Measurements from ENCODE around the gene ACTG2. TPM values are rescaled to one million over a fixed set of nuclear protein-coding genes. Genes with fewer than 3 reads are reported as not detected.

ACTG2 gene
- total RNA-seq, 1 experiment from 2014 or later = 1.5 TPM

- no peak overlapping the region for H3K4ac ChIP-seq (ENCODE audit: low read depth, low read length)
- no peaks in the 10 kb centered on the region for H4K20me1 ChIP-seq (ENCODE audit: control insufficient read depth, insufficient read depth, insufficient read length)
- H3K14ac ChIP-seq (ENCODE audit: insufficient read depth, low read length) = no peak overlapping the region
- H3K4me3 Mint-ChIP-seq = no peak overlapping the region
- no peaks in the 10 kb centered on the region for H3K79me2 ChIP-seq (ENCODE audit: insufficient read depth, low read length)
- no peaks in the 10 kb centered on the region for H3K36me3 Mint-ChIP-seq (ENCODE audit: insufficient read depth in 1 of 3, low read depth in 3 of 3)
- peaks cover 8 to 10% of the 10 kb centered on the region in 2 experiments; a peak in 3 of 4 replicates for H3K4me1 Mint-ChIP-seq
- H2BK12ac ChIP-seq (ENCODE audit: insufficient read length, low read depth, low read length) = no peak overlapping the region
- no peak overlapping the region for H2AFZ ChIP-seq (ENCODE audit: low read length)
- H2BK15ac ChIP-seq (ENCODE audit: low read depth, low read length) = no peak overlapping the region
- H3K27ac Mint-ChIP-seq = no peak overlapping the region; a peak in 1 of 7 replicates
- H2BK120ac ChIP-seq (ENCODE audit: low read depth, low read length, poor library complexity, severe bottlenecking) = no peak overlapping the region
- TF ChIP-seq, protein P1, sequence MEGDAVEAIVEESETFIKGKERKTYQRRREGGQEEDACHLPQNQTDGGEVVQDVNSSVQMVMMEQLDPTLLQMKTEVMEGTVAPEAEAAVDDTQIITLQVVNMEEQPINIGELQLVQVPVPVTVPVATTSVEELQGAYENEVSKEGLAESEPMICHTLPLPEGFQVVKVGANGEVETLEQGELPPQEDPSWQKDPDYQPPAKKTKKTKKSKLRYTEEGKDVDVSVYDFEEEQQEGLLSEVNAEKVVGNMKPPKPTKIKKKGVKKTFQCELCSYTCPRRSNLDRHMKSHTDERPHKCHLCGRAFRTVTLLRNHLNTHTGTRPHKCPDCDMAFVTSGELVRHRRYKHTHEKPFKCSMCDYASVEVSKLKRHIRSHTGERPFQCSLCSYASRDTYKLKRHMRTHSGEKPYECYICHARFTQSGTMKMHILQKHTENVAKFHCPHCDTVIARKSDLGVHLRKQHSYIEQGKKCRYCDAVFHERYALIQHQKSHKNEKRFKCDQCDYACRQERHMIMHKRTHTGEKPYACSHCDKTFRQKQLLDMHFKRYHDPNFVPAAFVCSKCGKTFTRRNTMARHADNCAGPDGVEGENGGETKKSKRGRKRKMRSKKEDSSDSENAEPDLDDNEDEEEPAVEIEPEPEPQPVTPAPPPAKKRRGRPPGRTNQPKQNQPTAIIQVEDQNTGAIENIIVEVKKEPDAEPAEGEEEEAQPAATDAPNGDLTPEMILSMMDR (conservative IDR thresholded peaks at IDR 0.05) = no peak
- no peaks in the 10 kb centered on the region for H3K9me3 Mint-ChIP-seq
- no peak overlapping the region for H3K4me2 ChIP-seq (ENCODE audit: insufficient read depth, insufficient read length, low read length)
- no peaks in the 10 kb centered on the region for H3K9me3 ChIP-seq (ENCODE audit: control insufficient read depth, low read depth, low read length)
- H3K27ac ChIP-seq (ENCODE audit: insufficient read length, low read depth, low read length) = no peak overlapping the region
- H3T11ph ChIP-seq (ENCODE audit: low read length) = no peak overlapping the region
- H4K5ac ChIP-seq (ENCODE audit: insufficient read length, low read depth, low read length) = no peak overlapping the region
- H4K91ac ChIP-seq (ENCODE audit: insufficient read length, low read depth, low read length) = no peak overlapping the region
- H2BK20ac ChIP-seq (ENCODE audit: low read depth, low read length, poor library complexity, severe bottlenecking) = no peak overlapping the region
- H3K18ac ChIP-seq (ENCODE audit: insufficient read length, low read depth, low read length) = no peak overlapping the region
- peaks cover 2% of the 10 kb centered on the region; the same call in 1 of the 2 replicates for H3K27me3 Mint-ChIP-seq (ENCODE audit: low read depth)
- H4K8ac ChIP-seq (replicated peaks; ENCODE audit: insufficient read length, low read depth, low read length) = no peak overlapping the region
- H3K4me1 ChIP-seq (ENCODE audit: insufficient read depth, low read length) = no peaks in the 10 kb centered on the region
- H3K23ac ChIP-seq (ENCODE audit: insufficient read length, low read depth, low read length) = no peak overlapping the region
- H2BK5ac ChIP-seq (ENCODE audit: insufficient read length, low read length) = no peak overlapping the region
- no CpG with 5 or more reads among the region's 2 CpGs for WGBS (ENCODE audit: extremely low coverage, insufficient read length, low lambda C conversion rate)
- H3K9ac ChIP-seq (ENCODE audit: extremely low read depth, insufficient read length, low read length) = no peak overlapping the region
- H3K79me1 ChIP-seq (ENCODE audit: insufficient read depth, low read depth, low read length, poor library complexity, severe bottlenecking) = no peaks in the 10 kb centered on the region
- H3K27me3 ChIP-seq (ENCODE audit: insufficient read depth, low read length) = no peaks in the 10 kb centered on the region
- no peak overlapping the region for H3K56ac ChIP-seq (ENCODE audit: insufficient read length, low read depth, low read length)
- H2AK5ac ChIP-seq (ENCODE audit: insufficient read length, low read length) = no peak overlapping the region
- no peak for DNase-seq
- no peaks in the 10 kb centered on the region for H3K23me2 ChIP-seq (ENCODE audit: insufficient read length, low read depth, low read length, poor library complexity, severe bottlenecking)
Measured at GRCh38 chr2:73894475-73894850, 1.7 kb downstream of the ACTG2 start.

Data from H9 (cell line).